Stimulated activated naive CD4-positive, alpha-beta T cell (primary cell): ENCODE measurements around the gene GALK1.
"Not testable (repeated sequence)": the region's sequence is repeated elsewhere in the genome, so short reads cannot be mapped to it uniquely, and the experiment has no call there.

ENCODE experiments used
- DNase-seq, 6 experiments: peaks; one replicate each; lab custom pipeline; 2025; lab: John Stamatoyannopoulos, UW

Gene GALK1

DNA sequence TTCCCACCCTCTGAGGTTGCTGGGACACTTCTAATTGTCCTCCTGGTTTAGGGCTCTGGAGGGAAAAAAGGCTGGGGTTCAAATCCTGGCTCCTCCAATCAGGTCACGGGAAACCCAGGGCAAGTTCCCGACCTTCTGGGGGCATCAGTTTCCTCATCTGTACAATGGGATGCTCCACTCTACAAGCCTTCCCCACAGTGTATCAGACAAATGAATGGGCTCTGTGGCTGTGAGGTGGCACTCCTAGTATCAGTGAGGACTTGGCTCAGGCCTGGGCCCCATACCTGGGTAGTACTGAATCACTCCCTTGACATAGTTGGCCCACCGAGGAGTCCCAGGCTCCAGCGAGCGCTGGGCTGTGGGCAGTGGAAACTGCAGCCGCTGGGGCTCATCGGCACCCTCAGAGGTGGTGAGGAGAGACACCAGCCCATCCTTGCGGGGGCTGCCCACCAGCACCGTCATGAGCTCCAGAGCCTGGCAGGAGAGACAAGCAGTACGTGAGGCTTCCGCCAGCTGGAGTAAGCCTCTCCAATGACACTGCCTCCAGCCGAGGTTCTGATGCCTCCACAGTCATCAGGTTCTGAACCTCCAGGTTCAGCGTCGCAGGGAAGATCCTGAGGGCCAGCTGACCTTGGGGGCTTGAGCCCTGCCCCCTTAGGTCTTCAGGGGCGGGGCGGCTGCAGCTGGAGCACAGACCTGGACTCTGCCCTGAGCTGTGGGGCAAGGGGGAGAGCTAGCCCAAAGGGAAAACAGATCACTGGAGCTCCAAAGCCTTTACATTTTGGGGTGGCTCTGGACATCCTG is 1.2 kb downstream of the GALK1 start:
- DNase-seq = no peak

DNA sequence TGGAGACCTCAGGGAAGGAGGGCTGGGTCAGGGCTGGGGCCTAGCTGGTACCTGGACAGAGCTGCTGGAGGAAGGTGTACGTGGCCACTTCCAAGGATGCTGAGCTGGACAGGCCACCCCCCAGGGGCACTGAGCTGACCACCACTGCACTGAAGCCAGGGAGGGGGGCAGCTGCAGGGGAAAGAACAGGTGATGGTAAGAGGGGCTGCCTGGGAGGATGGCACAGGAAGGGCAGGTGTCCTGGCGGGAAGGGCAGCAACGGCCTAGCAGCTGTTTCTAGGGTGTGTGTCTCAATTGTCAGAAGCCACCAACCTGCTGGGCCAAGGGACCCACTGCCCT is 1.8 kb downstream of the GALK1 start:
- no peak for DNase-seq

DNA sequence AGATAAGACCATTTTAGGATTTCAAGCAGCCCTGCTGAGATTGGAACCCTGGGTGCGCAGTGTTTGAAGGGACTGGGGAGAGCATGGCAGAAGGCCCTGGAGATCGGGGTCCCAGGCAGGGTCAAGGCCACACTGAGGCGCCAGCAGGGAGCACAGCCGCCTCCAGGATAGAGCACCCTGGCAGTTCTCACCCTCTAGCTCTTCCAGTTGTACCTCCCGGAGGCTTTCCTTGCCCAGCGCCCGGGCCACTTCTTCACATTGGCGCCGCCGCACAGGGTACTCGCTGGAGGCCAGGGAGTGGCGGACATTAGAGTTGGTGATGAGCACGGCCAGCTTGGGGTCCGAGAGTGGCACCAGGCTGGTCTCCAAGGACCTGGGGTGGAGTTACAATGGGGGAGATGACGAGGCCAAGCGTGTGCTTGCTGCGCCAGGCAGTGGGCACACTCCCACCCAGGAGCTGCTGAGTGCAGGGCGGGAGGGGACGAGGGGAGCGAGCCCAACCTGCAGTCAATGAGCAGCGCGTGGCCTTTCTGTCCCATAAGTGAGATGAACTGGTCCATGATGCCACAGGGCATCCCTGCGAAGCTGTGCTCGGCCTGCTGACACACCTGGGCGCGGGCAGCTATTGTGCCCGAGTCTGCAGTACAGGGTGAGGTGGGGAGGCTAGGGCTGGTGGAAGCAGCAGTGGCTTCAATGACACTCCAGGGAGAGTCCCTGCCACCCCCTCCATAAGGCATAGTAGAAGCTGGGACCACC is 2.3 kb downstream of the GALK1 start:
- DNase-seq = no peak

DNA sequence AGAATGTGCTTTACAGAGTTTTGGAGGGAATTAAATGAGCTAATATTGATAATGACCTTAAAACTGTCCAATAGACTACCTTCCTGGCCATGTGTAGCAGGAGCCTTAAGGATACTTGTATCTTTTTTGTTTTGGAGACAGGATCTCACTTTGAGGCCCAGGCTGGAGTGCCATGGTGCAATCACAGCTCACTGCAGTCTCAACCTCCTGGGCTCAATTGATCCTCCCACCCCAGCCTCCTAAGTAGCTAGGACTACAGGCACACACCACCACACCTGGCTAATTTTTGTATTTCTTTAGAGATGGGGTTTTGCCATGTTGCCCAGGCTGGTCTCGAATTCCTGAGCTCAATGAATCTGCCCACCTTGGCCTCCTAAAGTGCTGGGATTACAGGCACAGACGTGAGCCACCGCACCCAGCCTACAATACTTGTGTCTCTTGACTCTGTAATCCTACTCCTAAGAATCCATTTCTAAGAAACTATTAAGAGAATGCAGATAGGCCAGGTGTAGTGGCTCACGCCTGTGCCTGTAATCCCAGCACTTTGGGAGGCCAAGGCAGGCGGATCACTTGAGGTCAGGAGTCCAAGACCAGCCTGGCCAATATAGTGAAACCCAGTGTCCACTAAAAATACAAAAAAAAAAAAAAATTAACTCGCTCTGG is 4.9 kb downstream of the GALK1 start:
- DNase-seq = not testable (repeated sequence)

DNA sequence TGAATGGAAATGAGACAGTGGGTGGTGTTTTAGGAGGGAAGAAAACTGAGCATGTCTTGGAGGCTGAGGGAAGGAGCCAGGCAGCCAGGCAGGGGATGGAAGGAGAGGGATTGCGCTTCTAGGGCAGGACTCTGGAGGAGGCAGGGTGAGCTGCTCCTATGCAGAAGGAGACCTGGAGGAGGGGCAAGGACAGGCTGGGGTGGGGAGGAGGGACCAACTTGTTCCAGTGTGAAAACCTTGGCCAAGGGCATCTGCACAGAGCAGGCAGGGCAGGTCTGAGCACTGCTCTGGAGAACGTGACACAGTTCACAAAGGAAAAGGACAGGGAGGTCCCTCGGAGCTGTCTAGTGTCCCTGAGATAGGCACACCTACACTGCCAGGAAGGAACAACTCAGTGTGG is 5.5 kb downstream of the GALK1 start:
- DNase-seq = no peak

DNA sequence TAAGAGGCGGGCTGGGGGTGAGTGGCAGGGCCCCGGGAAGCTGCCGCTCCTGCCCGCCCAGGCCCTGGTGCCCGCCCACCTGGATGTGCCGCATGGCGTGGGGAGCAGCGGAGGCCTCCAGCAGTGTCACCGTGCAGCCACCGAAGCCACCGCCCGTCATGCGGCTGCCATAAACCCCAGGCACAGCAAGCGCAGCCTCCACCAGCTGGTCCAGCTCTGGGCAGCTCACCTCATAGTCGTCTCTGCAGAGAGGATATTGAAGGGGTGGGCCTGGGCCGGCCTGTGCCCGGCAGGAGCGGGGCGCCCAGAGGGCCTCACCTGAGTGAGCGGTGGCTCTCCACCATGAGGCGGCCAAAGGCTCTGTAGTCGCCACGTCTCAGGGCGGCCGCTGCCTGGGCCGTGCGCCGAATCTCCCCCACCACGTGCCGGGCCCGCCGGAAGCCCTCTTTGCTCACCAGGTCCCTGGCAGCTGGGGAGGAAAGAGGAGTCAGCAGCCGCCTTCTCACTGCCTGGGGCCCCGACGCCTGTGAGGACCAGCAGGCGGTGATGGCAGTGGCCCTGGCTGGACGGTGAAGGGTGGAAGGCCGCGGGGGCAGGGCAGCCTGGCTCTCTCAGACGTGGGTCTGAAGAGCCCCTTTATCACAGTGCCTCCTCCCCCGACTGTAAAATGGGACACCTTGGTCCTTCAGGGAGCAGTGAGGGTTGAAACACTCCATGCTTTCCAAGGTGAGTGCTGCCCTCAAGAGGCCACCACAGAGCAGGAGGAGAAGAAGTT is 6.7 kb downstream of the GALK1 start:
- DNase-seq = no peak

DNA sequence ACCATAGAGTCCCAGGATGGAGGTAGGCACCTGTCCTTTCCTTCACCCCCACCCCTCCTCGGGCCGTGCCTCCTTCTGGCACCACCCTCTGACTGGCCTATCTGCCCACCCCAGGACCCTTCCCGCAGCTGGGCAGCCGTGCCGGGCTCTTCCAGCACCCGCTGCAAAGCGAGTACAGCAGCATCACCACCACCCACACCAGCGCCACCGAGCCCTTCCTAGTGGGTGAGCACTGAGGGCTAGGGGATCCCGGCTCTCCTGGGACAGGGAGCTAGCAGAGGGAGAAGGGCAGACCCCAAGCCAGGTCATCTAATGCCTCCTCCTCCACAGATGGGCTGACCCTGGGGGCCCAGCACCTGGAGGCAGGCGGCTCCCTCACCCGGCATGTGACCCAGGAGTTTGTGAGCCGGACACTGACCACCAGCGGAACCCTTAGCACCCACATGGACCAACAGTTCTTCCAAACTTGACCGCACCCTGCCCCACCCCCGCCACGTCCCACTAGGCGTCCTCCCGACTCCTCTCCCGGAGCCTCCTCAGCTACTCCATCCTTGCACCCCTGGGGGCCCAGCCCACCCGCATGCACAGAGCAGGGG is 7.8 kb downstream of the GALK1 start:
- DNase-seq = no peak

DNA sequence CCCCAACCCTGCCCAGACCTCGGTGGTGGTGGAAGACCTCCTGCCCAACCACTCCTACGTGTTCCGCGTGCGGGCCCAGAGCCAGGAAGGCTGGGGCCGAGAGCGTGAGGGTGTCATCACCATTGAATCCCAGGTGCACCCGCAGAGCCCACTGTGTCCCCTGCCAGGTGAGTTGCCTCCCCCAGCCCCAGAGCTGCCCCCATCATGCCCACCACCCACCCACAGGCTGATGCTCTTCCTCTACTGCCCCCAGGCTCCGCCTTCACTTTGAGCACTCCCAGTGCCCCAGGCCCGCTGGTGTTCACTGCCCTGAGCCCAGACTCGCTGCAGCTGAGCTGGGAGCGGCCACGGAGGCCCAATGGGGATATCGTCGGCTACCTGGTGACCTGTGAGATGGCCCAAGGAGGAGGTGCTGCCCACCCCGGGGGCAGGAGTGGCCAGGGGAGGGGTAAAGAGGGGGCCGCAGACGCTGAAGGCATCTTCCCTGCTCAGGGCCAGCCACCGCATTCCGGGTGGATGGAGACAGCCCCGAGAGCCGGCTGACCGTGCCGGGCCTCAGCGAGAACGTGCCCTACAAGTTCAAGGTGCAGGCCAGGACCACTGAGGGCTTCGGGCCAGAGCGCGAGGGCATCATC is 8.4 kb downstream of the GALK1 start:
- no peak for DNase-seq

DNA sequence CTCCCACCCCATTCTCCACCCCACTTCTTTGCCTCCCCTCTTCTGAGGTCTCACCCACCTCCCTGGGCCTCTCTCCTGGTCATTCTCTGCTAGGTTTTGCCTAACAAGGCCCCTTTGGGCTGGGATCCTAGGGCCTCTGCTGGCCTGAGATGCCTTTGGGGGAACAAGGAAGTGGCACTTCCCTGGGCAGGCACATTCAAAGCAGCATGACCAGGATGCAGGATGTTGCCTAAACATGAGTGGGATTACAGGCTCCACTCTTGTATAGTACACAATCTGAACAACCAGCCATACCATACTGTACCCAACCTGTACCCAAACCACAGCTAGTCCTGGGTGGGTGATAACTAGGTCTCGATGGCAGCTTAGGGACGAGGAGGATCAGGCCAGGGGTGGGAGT is 9.0 kb downstream of the GALK1 start:
- DNase-seq = no peak

DNA sequence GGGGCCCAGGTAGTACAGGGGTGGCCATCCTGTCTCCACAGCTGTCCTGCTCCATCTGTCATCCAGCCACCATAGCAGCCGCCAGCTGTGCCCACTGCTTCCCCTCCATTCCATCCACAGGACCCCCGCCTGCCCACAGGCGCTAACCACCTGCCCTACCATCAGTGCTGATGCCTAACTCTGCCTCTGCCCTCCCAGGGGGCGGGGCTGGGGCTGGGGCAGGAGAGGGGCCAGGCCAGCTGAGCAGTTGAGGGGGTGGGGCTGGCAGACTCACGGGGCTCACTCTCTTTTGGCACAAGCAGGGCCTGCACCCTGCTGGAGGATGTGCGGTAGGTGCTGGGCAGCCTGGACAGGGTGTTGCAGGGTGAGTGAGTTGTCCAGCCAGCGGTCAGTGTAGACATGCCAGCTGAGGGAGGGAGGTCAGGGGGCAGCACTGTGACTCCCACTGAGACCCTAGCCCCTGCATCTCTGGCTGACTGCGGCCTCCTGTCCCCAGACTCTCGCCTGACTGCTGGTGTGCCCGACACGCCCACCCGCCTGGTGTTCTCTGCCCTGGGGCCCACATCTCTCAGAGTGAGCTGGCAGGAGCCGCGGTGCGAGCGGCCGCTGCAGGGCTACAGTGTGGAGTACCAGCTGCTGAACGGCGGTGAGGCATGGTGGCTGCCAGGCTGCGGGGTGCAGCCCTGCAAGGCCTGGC is 9.6 kb downstream of the GALK1 start:
- DNase-seq = no peak

DNA sequence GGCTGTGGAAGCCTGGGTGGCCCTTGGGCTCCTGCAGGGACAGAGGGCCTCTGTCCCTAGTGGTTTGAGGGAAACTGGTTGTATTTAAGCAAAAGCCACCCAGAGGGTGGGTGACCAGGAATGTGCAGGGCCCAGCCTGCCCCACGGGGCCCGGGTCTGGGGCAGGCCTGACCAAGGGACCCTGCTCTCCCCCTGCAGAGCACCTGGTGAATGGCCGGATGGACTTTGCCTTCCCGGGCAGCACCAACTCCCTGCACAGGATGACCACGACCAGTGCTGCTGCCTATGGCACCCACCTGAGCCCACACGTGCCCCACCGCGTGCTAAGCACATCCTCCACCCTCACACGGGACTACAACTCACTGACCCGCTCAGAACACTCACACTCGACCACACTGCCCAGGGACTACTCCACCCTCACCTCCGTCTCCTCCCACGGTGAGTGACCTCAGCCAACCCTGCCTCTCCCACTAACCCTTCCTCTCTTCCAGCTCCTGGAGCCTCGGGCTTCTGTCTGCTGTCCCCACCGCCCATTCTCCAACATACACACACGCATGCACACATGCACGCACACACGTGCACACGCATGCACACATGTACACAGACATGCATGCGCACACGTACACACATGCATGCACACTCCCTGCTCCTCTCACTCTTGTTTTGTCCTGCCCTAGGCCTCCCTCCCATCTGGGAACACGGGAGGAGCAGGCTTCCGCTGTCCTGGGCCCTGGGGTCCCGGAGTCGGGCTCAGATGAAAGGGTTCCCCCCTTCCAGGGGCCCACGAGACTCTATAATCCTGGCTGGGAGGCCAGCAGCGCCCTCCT is 10.4 kb downstream of the GALK1 start:
- DNase-seq = no peak

DNA sequence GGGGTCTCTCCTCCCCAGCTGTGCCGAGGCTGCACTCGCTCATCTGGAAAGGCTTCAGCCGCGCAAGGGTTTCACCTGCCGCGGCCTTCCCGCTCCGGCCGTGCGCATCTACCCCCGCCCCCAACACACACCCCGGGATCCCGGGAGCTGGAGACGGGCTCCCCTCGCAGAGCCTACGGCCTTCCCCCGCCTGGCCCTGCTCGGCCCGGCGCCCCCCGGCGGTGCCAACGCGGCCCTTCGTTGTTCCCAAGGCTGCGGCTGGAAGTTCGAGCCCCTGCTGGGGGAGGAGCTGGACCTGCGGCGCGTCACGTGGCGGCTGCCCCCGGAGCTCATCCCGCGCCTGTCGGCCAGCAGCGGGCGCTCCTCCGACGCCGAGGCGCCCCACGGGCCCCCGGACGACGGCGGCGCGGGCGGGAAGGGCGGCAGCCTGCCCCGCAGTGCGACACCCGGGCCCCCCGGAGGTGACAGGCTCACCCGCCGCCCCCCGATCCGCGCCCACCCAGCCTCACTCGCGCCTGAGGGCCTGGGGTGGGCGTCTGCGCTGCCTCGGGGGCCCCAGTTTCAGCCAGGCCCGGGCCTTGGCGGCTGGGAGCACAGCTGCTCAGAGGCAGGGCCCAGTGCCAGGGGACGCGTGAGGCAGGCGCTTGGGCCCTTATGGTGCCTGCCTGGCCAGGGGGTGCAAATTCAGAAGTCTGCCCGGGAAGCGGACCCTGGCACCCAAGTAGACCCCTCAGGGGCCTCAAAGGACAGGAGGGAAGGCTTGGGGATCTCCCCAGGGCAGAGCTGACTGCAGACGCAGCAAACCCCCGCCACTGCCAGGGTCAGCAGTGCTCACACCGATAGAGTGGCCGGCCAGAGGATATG is 11.2 kb downstream of the GALK1 start:
- DNase-seq = peak; percentile 41 to 73 (median 63)

DNA sequence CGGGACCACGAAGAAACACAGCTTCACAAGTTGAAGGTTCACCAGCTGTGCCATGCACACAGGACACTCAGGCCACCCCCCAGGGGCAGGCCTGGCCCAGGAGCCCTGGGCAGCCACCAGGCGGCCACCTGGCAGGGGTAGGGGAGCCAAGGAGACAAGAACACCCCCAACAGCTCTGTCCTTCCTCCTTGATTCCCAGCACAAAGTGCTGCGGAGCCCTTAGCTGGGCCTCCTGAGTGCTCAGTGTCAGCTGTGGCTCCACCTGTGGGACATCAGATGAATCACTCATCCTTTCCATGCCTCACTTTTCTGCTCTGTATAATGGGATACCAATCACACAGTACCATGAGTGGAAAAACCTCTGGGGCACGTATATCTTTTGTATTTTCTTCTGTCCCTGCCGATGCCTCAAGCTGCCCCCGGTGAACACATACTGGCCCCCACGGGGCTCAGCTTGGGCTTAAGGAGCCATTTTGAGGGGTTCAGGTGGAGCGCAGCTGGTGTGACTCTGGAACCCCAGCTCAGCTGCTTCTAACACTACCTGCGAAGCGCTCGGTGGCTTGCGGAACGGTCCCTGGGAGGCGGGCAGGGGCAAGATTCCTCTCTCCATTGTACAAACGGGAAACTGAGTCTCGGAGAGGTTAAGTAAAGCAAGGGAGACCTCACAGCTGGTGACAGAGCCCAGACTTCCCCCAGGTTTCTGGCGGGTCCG is 12.0 kb downstream of the GALK1 start:
- no peak for DNase-seq

DNA sequence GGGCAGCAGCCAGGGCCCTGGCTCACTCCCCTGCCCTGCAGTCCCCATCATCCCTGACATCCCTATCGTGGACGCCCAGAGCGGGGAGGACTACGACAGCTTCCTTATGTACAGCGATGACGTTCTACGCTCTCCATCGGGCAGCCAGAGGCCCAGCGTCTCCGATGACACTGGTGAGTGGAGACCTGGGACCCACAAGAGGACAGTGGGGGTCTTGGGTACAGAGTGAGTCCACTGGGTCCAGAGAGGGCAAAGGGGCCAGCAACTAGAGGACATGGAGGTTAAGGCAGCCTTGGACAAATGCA is 12.6 kb downstream of the GALK1 start:
- no peak for DNase-seq

DNA sequence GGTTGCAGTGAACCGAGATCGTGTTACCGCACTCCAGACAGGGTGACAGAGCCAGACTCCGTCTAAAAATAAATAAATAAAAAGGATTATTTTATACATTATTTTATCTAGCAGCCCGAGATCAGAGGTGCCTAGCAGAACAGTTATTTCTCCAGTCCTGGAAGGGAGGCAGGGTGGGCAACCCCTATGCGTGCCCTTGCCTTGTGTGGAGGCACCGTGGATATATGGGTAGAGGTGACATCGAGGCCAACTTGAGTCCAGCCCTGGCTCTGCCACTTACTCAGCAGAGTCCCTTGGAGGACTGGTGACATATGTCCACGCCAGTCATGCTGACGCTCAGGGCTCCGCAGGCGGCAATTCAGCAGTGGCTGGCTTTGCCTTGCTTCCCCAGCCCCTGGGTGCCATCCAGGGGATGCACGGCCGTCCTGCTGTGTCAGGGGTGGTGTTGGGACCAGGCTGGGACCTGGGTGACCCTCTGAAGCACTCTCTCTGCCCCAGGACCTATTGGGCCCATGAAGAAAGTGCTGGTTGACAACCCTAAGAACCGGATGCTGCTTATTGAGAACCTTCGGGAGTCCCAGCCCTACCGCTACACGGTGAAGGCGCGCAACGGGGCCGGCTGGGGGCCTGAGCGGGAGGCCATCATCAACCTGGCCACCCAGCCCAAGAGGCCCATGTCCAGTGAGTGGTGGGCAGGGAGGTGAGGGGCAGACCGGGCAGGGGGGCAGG is 13.2 kb downstream of the GALK1 start:
- no peak for DNase-seq

DNA sequence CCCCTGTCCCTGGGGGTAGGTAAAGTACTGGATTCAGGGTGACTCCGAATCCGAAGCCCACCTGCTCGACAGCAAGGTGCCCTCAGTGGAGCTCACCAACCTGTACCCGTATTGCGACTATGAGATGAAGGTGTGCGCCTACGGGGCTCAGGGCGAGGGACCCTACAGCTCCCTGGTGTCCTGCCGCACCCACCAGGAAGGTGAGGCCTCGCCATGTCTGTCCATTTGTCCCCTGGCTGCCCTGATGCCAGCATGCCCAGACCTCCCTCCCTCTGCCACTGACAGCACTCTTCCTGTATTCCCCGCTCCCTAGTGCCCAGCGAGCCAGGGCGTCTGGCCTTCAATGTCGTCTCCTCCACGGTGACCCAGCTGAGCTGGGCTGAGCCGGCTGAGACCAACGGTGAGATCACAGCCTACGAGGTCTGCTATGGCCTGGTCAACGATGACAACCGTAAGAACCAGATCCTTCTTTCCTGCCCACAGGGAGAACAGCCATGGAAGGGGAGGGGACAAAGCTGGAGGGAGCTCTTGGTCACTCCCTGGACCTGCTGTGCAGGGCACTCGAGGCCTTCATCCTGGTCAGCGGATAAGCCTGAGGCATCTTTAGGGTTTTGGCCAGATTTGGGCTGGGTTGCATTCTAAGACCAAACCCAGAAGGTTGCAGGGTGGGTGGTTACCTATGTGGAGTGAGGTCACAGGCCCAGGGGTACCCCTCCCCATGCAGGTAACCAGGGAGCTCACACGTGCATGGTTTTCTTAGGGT is 14.2 kb downstream of the GALK1 start:
- DNase-seq = no peak
